HG03064 (cell line): ENCODE results near the gene MRC2.

ENCODE experiments used
- ATAC-seq: cut with Tn5 transposase; IDR thresholded peaks from one replicate; pipeline ENCODE4 v1.9.1; 2021; ENCODE audit warnings: low read depth; ENCODE audit not compliant: unreplicated experiment

The MRC2 gene

DNA sequence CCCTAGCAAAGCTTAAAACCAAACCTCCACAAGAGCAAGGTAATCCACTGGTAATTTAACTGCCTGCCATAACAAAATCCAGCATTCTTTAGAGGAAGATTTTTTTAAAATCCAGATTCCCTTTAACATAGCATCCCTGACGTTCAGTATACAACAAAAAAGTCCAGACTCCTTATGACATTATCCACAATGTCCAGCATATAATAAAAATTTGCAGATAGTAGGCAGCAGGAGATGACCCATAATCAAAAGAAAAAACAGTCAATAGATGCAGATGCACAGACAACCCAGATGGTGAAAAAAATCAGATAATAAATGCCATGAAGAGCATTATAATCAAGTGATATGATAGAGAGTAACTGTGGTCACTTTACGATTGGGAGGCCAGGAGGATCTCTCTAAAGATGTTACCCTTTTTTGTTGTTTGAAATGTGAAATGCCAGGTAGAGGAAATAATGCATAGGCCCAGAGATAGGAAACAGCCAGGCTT is 33.2 kb downstream of the MRC2 start:
- no peak for ATAC-seq

DNA sequence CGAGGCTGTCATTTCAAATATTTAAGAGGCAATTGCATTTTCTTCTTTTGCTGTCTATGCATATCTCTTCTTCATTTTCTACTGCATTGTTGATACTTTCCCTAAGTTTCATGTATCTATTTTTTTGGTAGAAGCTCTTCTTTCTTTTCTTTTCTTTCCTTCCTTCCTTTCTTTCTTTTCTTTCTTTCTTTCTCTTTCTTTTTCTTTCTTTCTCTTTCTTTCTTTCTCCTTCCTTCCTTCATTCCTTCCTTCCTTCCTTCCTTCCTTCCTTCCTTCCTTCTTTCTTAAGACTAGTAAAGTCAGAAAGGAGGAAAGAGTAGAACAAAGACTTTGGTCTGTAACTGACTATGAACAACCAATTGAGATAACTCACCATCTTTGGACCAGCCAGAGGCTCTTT is 33.9 kb downstream of the MRC2 start:
- no peak for ATAC-seq

DNA sequence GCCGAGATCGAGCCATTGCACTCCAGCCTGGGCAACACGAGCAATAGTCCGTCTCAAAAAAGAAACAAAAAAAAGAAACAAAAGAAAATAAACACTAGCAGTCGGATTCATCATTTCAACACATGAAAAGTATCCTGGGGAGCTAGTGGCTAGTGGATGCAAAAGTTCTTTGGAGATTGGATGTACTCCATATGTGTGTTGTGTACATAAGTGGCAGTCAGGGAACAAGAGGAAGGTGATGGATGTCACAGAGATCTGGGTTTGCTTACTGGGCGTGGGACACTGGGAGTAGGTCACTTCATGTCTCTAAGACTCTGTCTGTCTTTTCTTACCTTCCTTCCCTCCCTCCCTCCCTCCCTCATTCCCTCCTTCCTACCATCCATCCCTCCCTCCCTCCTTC is 35.4 kb downstream of the MRC2 start:
- no peak for ATAC-seq

DNA sequence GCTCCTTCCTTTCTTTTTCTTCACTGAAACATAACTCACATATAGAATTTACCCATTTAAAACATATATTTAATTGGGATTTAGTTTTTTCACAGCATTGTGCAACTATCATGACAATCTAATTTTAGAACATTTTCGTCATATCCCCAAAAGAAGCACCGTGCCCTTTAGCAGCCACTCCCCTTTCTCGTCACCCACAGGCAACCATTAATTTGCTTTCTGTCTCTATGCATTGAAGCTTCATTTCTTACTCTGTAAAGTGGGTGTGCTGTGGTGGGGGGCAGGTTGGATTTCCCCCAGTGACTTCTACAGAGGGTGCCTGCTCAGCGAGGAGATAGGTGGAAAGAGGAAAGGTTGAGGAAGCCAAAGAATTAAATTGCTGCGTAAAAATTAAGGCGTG is 35.8 kb downstream of the MRC2 start:
- ATAC-seq = no peak

DNA sequence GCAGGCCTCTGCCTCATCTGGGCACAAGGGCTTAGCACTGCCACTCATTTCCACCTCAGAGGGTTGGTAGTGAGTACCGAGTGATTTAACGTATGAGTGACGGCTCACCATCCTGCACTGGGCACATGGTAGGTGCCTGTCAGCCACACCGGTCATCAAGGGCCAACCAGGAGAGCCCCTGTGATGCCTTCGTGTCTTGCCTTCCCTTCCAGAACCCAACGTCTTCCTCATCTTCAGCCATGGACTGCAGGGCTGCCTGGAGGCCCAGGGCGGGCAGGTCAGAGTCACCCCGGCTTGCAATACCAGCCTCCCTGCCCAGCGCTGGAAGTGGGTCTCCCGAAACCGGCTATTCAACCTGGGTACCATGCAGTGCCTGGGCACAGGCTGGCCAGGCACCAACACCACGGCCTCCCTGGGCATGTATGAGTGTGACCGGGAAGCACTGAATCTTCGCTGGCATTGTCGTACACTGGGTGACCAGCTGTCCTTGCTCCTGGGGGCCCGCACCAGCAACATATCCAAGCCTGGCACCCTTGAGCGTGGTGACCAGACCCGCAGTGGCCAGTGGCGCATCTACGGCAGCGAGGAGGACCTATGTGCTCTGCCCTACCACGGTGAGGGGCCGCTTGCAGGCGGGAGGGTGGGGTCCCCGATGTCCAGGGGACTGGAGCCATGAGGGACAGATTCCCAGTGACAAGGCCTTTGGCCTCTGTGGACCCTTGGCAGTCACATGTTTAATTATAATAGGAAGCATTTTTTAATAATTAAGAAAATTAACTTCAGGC is 37.1 kb downstream of the MRC2 start:
- ATAC-seq = no peak

DNA sequence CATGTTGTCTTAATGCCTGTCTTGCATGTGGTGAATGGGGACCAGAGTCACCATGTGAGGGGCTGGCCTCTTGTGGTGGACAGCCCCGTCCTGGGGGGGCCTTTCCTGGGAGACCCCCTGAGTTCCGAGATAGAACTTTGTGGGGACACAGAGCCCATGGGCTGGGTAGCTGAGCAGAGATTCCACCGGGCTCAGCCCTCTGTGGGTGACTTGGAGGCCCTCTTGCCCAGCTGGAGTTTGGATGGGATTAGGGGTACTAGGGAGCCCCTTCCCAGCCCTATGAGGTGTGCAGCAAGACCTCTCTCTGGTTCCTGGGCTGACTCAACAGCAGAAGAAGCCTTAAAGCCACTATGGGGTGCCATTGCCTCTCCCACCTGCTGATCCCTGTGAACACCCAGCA is 38.1 kb downstream of the MRC2 start:
- ATAC-seq = no peak

DNA sequence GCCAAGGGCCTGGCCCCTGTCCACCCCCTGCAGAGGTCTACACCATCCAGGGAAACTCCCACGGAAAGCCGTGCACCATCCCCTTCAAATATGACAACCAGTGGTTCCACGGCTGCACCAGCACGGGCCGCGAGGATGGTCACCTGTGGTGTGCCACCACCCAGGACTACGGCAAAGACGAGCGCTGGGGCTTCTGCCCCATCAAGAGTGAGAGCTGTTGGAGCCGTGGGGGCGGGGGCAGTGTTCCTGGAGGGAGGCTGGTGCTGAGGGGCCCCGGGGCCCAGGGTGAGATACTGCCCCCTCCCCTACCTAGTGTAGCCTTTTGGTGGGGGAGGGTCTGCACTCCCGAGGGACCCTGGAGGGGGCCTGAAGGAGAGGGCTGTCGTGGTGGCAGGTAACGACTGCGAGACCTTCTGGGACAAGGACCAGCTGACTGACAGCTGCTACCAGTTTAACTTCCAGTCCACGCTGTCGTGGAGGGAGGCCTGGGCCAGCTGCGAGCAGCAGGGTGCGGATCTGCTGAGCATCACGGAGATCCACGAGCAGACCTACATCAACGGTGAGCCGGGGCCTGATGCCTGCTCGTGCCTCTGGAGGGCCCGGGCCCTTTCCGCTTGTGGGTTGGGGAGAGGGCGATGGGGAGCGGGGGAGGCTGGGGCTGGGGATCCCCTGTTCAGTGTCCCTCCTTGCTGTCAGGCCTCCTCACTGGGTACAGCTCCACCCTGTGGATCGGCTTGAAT is 38.8 kb downstream of the MRC2 start:
- ATAC-seq = no peak

DNA sequence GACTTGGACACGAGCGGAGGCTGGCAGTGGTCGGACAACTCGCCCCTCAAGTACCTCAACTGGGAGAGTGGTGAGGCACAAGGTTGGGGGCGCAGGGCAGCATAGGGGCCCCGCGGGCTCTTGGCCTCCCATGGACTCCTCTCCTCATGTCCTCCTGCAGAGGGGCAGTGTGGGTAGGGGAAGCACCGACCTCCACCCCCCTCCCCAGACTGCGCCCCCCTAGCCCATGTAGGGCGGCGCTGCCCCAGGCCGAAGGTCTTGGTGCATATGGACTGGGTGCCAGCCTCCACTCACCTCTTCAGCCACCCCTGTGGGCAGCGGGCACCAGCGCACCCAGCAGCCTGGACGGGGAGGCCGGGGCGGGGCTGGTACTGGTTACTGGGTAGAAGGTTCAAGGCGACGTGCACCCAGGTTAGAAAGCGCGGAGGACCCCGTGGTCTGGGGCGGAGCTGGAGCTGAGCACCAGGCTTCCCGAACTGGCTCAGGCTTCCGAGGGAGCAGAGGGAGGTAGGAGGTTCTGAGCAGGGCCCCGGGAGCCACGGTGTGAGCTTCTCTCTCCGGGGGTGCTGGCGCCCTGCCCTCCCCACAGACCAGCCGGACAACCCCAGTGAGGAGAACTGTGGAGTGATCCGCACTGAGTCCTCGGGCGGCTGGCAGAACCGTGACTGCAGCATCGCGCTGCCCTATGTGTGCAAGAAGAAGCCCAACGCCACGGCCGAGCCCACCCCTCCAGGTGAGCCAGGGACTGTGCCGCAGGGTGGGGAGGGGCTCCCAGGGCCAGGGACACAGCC is 39.5 kb downstream of the MRC2 start:
- ATAC-seq = no peak

DNA sequence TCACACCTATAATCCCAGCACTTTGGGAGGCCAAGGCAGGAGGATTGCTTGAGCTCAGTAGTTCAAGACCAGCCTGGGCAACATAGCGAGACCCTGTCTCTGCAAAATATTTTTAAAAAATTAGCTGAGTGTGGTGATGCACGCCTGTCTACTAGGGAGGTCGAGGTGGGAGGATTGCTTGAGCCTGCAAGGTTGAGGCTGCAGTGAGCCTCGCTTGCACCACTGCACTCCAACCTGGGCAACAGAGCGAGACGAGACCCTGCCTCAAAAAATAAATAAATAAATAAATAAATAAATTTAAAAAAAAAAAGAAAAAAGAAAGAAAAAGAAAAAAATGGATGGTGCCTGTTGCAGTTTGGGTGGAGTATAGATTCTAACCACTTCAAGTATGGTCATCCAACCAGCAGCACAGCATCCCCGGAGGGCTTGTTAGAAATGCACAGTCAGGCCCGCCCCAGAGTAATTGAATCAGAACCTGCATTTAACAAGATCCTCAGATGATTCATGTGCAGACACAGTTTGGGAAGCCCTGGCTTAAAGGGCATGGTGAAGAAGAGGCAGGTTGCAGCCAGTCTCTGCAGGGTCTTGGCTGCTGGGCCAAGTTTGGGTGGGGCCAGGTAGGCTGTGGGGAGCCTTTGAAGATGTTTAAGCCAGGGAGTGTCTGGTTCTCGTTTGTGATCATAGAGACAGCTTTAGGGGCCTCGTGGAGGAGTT is 40.8 kb downstream of the MRC2 start:
- no peak for ATAC-seq

DNA sequence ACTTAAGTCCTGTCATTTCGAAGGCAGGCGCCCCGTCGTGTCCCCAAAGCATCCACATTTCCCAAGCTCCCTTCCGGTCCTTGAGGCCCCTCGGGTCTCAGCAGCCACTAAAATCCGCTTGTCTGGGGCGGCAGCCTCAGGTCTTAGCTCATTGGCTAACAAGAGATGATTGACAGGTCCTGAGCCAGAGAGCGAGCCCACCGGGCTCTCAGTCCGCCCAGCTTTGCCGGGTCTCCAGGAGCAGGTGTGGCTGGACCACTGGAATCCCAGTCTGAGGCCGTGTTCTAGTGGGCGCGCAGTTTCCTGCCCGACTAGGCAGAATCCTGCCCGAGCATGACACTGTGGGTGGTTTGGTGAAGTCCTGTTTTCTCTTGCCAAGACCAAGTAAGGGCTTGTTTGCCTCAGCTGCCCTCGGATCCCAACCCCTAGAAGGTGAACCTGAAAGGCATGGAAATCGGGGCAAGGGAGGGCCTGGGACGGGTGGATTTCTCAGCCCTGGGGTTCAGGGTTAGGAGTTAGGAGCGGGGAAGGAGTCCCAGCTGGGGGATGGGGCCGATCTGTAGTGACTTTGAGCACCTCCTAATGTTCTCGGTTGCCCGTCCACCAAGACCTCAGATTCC is 42.8 kb downstream of the MRC2 start:
- ATAC-seq = no peak

DNA sequence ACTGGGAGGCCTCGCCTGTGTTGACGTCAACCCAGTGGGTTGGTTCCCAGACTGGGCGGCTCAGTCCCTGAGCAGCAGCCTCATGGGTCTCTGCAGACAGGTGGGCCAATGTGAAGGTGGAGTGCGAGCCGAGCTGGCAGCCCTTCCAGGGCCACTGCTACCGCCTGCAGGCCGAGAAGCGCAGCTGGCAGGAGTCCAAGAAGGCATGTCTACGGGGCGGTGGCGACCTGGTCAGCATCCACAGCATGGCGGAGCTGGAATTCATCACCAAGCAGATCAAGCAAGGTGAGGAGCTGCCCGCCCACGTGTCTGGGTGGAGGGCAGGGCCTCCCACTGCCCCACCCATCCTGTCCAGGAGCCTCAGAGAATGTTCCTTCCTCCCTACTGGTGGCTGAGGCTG is 44.1 kb downstream of the MRC2 start:
- no peak for ATAC-seq

DNA sequence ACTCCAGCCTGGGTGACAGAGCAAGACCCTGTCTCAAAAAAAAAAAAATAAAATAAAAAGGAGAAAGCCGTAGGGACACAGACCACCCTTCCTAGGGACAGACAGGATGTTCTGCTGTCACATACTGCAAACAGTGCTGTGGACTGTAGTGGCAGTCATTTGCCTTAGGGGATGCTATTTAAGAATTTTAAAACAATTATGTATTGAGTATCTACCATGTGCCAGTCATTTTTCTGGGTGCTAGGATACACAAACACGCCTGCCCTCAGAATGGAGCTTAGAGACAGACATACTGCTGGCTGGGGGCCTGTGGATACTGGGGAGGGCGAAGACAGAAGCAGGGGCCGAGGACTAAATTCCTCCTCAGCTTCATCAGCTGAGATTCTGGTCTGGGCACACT is 45.5 kb downstream of the MRC2 start:
- ATAC-seq = no peak

DNA sequence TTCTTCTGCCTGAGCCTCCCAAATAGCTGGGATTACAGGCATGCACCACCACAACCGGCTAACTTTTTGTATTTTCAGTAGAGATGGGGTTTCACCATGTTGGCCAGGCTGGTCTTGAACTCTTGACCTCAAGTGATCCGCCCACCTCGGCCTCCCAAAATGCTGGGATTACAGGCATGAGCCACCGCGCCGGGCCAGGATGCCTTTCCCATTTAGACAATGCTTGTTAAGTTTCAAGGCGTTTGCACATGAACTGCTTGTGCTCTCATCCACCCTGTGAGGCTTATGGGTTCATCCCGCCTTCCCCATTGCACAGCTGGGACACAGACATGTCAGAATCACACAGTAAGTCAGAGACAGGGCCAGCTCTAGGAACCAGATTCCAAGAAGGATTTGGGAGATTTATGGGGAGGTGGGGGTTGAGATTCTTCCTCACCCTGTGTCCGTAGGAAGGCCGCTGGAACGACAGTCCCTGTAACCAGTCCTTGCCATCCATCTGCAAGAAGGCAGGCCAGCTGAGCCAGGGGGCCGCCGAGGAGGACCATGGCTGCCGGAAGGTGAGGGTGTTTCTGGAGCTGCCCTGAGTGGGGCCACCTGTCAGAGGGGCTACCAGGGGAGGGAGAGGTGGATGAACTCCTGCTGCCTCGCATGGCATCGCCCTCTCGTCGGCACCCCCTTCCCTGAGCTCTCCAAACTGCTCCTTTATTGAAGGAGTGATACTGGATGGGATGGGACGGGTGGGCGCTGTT is 46.3 kb downstream of the MRC2 start:
- no peak for ATAC-seq

DNA sequence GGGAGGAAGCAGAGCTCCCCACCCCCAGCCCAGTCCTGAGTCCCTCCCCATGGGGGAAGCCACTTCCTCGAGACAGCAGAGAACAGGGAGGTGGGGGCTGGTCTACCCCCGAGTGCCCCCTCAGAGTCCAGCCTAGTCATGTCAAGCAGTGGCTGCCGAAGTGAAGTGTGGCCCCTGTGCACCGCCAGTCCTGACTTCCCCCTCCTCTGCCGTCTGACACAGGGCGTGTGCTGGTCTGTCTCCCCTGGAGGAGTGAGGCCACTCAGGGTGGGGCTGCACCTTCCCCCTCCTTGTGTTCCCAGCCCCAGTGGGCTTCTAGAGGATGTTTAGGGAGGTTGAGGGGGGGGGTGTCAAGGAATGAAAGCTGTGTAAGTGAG is 46.9 kb downstream of the MRC2 start:
- no peak for ATAC-seq

DNA sequence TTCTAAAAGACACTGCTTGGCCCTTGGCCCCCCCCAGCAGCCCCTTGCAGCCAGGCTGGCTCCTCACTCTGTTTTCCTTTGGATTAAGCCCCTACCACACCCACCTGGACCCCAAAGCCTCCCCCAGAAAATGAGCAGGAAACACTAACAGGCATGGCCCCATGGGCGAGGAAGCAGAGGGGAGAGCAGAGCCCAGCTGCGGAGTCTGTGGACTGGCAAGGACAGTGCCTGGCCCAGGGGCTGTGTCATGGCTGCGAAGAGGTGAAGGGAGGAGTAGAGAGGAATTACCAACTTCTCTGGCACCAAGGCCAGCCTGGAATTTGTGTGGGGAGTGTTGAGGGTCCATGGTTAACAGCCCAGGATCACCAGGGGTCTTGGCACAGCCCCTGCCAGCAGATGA is 47.4 kb downstream of the MRC2 start:
- ATAC-seq = no peak

DNA sequence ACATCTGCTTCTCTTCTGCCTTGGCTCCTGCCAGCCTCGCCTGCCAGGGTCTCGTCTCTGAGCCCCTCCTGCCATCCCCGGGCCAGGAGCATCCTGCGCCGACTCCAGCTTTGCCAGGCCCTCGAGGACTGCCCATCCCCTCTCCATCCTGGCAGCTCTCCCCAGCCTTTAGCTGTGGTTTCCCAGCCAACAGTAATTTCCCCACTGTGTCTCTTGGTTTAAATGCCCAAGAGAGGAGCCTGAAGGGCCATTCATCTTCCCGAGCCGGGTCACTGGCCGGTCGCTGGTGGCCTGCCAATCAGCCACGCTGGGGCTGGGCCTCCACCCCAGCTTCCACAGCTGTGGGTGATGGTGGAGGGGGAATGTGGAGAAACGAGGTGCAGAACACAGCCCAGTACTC is 47.8 kb downstream of the MRC2 start:
- no peak for ATAC-seq

DNA sequence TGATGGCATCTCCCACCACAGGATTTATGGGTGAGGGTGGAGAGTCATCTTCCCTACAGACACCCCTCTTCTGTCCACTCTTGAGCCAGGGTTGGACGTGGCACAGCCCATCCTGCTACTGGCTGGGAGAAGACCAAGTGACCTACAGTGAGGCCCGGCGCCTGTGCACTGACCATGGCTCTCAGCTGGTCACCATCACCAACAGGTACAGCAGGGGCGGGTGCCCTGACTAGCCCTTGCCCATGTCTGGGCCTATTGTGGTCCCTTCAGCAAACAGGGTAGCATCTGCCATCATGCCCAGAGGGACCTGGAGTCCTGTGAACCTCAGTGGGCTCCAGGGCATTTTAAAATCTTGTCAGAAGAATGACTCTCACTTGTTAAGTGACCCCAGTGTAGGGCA is 48.2 kb downstream of the MRC2 start:
- ATAC-seq = no peak

DNA sequence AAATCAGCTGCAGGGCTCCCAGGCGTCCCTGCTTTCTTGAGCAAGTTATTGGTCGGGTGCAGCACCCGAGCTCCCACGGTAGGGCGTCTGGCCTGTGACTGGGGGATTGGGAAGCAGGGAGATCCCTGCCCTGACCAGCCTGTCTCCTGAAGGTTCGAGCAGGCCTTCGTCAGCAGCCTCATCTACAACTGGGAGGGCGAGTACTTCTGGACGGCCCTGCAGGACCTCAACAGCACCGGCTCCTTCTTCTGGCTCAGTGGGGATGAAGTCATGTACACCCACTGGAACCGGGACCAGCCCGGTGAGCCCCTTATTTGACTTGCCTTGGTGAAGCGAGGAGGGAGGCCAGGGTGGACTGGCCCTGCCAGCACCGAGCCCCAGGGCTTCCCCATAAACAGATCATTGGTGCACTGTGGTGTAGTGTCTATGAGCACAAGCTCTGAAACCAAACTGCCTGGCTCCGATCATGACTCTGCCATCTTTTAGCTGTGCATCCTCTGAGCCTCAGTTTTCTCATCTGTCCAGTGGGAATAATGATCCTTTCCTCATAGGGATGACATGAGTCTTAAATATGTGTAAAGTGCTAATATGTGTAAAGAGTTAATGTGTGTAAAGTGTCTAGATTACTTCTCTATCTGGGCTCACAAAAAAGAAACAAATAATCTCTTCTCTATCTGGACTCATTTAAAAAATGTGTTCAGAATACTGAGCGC is 48.9 kb downstream of the MRC2 start:
- ATAC-seq = no peak
